Sigmoid colon (tissue), 7 donors: ENCODE results near the gene IL1RAPL1. TPM values are rescaled to one million over a fixed set of nuclear protein-coding genes. Genes with fewer than 3 reads are reported as not detected.

Experiments
- DNase-seq: peaks from one replicate; pipeline ENCODE4 v3.0.0-alpha.2; 2019
- H3K27ac ChIP-seq, 4 donors: fragments of 200-600 bp; sonication (generic); one replicate each; pipeline ENCODE4 v1.5.1; 2016 to 2019; ENCODE audit warnings: mild to moderate bottlenecking in 1 of 4
- H3K27me3 ChIP-seq, 3 donors: fragments of 200-600 bp; sonication (generic); one replicate each; pipeline ENCODE4 v1.5.1; 2019; ENCODE audit warnings: mild to moderate bottlenecking in 1 of 3
- H3K36me3 ChIP-seq, 4 donors: fragments of 200-600 bp; sonication (generic); one replicate each; pipeline ENCODE4 v1.5.1; 2016 to 2019
- H3K4me1 ChIP-seq, 4 donors: fragments of 200-600 bp; sonication (generic); one replicate each; pipeline ENCODE4 v1.5.1; 2017 to 2019
- H3K4me3 ChIP-seq, 4 donors: fragments of 200-600 bp; sonication (generic); one replicate each; pipeline ENCODE4 v1.5.1; 2017 to 2019; ENCODE audit warnings: mild to moderate bottlenecking in 2 of 4, moderate library complexity in 1 of 4
- H3K9me3 ChIP-seq, 4 donors: fragments of 200-600 bp in 3 of 4; sonication (generic) in 3 of 4; one replicate each; pipeline versions ENCODE4 v1.5.1 to v1.6.1; 2013 to 2019
- EP300 ChIP-seq, 4 donors: sonication (generic); formaldehyde crosslinking; IDR thresholded peaks; one replicate each; pipeline ENCODE4 v1.6.1; 2017; ENCODE audit warnings: antibody characterized with exemption in 4 of 4
- POLR2A ChIP-seq, 2 donors: fragments of 450-650 bp; IDR thresholded peaks; one replicate each; pipeline ENCODE4 v1.6.1; 2016; ENCODE audit warnings: antibody characterized with exemption in 2 of 2, mild to moderate bottlenecking in 2 of 2, moderate library complexity in 2 of 2
- POLR2AphosphoS5 ChIP-seq, 4 donors: sonication (generic); formaldehyde crosslinking; IDR thresholded peaks; one replicate each; pipeline ENCODE4 v1.6.1; 2017; ENCODE audit warnings: antibody characterized with exemption in 4 of 4
- WGBS, 2 donors: extraction: QIAGEN DNeasy Blood & Tissue Kit; methylation state at CpG; one replicate each; pipeline ENCODE4 v1.1.7; 2013; 5-methylcytosine and 5-hydroxymethylcytosine counted together
- intact Hi-C: fragments of 100-400 bp; cut with DNase I; formaldehyde crosslinking; loops from one replicate; pipeline ENCODE4 v1.15.1; 2023
- polyA plus RNA-seq, 3 donors: library from polyadenylated mRNA; stranded (reverse); fragments of 200-250 nt; gene quantifications; one replicate each; pipeline ENCODE4 v1.2.3, GENCODE V29; 2013
- total RNA-seq, 4 donors: library from RNA; depleted of rRNA; stranded (reverse); fragments of >200 nt; gene quantifications; one replicate each; pipeline ENCODE4 v1.1.0, GENCODE V29; 2016
- TF ChIP-seq, protein P1 (sequence below), 4 experiments: fragments of 450-650 bp in 3 of 4; fragments of 200-600 bp in 1 of 4; IDR thresholded peaks; one replicate each; pipeline ENCODE4 v1.5.1; 2016 to 2019; ENCODE audit warnings: antibody characterized with exemption in 4 of 4, mild to moderate bottlenecking in 3 of 4, moderate library complexity in 2 of 4
- donor health status: healthy with polysubstance abuse.
- donor health status: Bipolar disorder and iron deficiency.
- donor health status: healthy.

Gene IL1RAPL1
- total and polyA plus RNA-seq, 7 donors, result 0.07 to 2.5 (median 1.2) TPM; not detected in 2

DNA sequence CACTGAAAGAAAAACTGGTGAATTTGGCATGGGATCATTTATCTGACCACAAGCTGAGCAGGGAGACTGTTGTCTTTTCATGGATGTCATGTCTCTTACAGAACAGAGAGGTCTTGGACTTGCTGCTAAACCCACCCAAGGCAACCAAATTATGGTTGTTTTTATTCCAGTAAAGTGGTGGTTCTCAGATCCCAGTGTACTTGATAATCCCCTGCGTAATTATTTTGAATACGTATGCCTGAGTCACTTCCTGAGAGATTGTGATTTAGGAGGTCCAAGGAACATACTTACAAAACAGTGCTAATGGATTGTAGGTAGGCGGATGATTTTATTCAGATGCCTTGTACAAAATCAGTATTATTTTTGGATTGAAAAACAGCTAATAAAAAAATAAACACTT is 585.6 kb downstream of the IL1RAPL1 start:
- Histone ChIP-seq H3K4me3 (no peak overlapping the region), H3K4me1 (no peaks in the 10 kb centered on the region), H3K27me3 (no peaks in the 10 kb centered on the region), H3K9me3 (no peaks in the 10 kb centered on the region), H3K27ac (no peak overlapping the region), H3K36me3 (no peaks in the 10 kb centered on the region)
- TF ChIP-seq, protein P1, sequence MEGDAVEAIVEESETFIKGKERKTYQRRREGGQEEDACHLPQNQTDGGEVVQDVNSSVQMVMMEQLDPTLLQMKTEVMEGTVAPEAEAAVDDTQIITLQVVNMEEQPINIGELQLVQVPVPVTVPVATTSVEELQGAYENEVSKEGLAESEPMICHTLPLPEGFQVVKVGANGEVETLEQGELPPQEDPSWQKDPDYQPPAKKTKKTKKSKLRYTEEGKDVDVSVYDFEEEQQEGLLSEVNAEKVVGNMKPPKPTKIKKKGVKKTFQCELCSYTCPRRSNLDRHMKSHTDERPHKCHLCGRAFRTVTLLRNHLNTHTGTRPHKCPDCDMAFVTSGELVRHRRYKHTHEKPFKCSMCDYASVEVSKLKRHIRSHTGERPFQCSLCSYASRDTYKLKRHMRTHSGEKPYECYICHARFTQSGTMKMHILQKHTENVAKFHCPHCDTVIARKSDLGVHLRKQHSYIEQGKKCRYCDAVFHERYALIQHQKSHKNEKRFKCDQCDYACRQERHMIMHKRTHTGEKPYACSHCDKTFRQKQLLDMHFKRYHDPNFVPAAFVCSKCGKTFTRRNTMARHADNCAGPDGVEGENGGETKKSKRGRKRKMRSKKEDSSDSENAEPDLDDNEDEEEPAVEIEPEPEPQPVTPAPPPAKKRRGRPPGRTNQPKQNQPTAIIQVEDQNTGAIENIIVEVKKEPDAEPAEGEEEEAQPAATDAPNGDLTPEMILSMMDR (IDR thresholded peaks at IDR 0.05), result no peak
- no peak for TF ChIP-seq POLR2A (IDR thresholded peaks at IDR 0.05)
- no peak for TF ChIP-seq POLR2AphosphoS5 (IDR thresholded peaks at IDR 0.05)
- WGBS, 2 donors, result 81 to 89% methylated on average over 3 of the region's 3 CpGs
- intact Hi-C loops, result no loop called here
- no peak for DNase-seq

DNA sequence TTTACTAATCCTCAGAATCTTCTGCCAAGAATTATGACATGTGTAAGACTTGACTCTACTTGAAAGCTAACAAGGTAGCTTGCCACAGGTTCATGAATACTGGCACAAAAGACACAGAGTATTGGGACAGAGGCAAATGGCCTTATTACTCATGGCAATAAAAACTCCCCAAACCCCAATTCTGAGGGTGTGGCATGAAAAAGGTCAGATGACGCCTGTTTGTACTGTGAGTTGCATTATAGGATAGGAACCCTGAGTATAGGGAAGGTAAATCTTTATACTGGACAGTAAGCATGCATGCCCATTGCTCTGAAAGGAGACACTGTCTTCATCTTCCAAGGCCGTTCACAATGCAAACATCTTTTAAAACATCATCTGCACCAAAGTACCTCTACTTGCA is 600.0 kb downstream of the IL1RAPL1 start:
- Histone ChIP-seq H3K36me3 (no peaks in the 10 kb centered on the region), H3K27ac (no peak overlapping the region), H3K27me3 (no peaks in the 10 kb centered on the region), H3K9me3 (no peaks in the 10 kb centered on the region), H3K4me1 (no peaks in the 10 kb centered on the region), H3K4me3 (no peak overlapping the region)
- DNase-seq, result no peak
- TF ChIP-seq POLR2A (IDR thresholded peaks at IDR 0.05), result no peak
- TF ChIP-seq EP300 (IDR thresholded peaks at IDR 0.05), result no peak
- TF ChIP-seq, protein P1 (IDR thresholded peaks at IDR 0.05), result no peak
- TF ChIP-seq POLR2AphosphoS5 (IDR thresholded peaks at IDR 0.05), result no peak
- intact Hi-C loops, result no loop called here
- 42 to 82% methylated on average over 2 of the region's 2 CpGs for WGBS, 2 donors

DNA sequence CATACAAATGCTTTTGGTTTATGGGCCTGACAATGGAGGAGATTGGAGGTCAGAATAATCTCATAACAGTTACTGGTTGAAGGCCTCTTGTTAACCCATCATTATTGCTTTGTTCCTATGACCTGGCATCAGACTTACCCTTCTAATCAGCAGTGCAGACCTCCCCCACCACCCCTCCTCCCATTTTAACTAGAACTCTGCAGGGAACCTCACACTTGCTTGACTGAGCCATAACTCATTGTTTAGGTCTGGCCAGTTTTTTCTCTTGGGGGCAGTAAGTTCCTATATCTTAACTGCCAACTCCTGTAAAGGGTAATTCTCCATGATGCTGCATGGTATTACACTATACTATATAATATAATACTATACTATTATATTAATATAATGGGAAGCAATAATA is 609.3 kb downstream of the IL1RAPL1 start:
- DNase-seq, result no peak
- TF ChIP-seq EP300 (IDR thresholded peaks at IDR 0.05), result no peak
- TF ChIP-seq, protein P1 (IDR thresholded peaks at IDR 0.05), result no peak
- TF ChIP-seq POLR2A (IDR thresholded peaks at IDR 0.05), result no peak
- no peak for TF ChIP-seq POLR2AphosphoS5 (IDR thresholded peaks at IDR 0.05)
- Histone ChIP-seq H3K9me3 (no peaks in the 10 kb centered on the region), H3K27ac (no peak overlapping the region), H3K4me1 (no peaks in the 10 kb centered on the region), H3K4me3 (no peak overlapping the region), H3K27me3 (no peaks in the 10 kb centered on the region), H3K36me3 (no peaks in the 10 kb centered on the region)
- intact Hi-C loops, result no loop called here

DNA sequence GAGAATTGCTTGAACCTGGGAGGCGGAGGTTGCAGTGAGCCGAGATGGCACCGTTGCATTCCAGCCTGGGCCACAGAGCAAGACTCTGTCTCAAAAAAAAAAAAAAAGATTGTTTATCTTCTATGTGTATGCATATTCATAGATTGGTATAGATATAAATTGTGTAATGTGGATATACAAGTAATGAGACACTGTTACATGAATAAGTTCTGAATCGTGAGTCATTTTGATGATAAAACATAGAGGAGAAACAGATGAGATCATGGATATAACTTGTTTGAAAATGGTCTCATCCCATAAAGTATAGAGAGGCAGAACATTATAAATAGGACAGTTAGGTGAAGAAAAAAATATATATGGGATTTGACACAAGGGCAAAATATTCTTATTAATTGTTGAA is 628.0 kb downstream of the IL1RAPL1 start:
- Histone ChIP-seq H3K4me1 (no peaks in the 10 kb centered on the region), H3K4me3 (no peak overlapping the region), H3K36me3 (no peaks in the 10 kb centered on the region), H3K27ac (no peak overlapping the region), H3K9me3 (no peaks in the 10 kb centered on the region), H3K27me3 (no peaks in the 10 kb centered on the region)
- 90 to 91% methylated on average over 4 of the region's 4 CpGs for WGBS, 2 donors
- DNase-seq, result no peak
- TF ChIP-seq EP300 (IDR thresholded peaks at IDR 0.05) (no peak), POLR2AphosphoS5 (IDR thresholded peaks at IDR 0.05) (no peak), POLR2A (IDR thresholded peaks at IDR 0.05) (no peak)
- TF ChIP-seq, protein P1 (IDR thresholded peaks at IDR 0.05), result no peak
- intact Hi-C loops, result no loop called here

DNA sequence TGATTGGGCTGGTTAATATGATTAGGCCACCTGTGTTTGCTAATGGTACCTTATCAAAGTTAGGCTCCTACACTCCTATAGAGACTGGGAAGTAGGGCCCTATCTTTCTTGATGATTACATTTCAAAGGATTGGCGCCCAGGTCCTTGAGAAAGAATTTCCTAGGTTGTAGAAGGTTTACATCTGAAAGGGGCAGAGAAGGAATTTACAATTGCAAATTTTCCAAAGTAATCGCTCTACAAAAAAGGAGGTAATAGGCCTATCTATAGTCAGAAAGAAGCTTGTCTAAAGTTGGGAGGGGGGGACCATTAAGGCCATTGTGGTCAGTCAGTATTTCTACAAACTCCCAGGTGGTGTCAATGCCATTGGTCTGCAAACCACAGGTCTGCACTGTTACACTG is 638.4 kb downstream of the IL1RAPL1 start:
- WGBS, 2 donors, result 78 to 85% methylated on average over 2 of the region's 2 CpGs
- Histone ChIP-seq H3K9me3 (no peaks in the 10 kb centered on the region), H3K27ac (no peak overlapping the region), H3K4me1 (no peaks in the 10 kb centered on the region), H3K27me3 (no peaks in the 10 kb centered on the region), H3K36me3 (no peaks in the 10 kb centered on the region), H3K4me3 (no peak overlapping the region)
- TF ChIP-seq POLR2A (IDR thresholded peaks at IDR 0.05), result no peak
- intact Hi-C loops, result no loop called here
- DNase-seq, result no peak
